Measurements from ENCODE around the gene EPHA4.
A peak's percentile ranks its signal among the peaks of the same experiment; 100 is the strongest.

The EPHA4 gene

GRCh38 chr2:221596192-221596591 is 24.1 kb upstream of the EPHA4 start:
- Histone ChIP-seq H3K9me3 (ENCODE audit: control extremely low read depth in 1 of 5, control insufficient read depth in 4 of 5, insufficient read depth in 2 of 5, low read depth in 1 of 5, low read length in 4 of 5) (no peaks in the 10 kb centered on the region), H3K27me3 (replicated peaks in 2 of 5; ENCODE audit: control insufficient read depth in 4 of 5, insufficient read depth in 5 of 5, low read length in 4 of 5) (no peaks in the 10 kb centered on the region), H3K4me1 (ENCODE audit: control extremely low read depth in 1 of 4, control insufficient read depth in 4 of 4, insufficient read depth in 4 of 4, low read length in 3 of 4) (no peaks in the 10 kb centered on the region), H3K4me3 (ENCODE audit: control insufficient read depth in 1 of 7, extremely low read depth in 1 of 7, insufficient read depth in 4 of 7, low read depth in 2 of 7, low read length in 6 of 7) (no peak overlapping the region), H3K27ac (ENCODE audit: insufficient read depth in 1 of 2, low read depth in 1 of 2, low read length in 2 of 2, poor library complexity in 1 of 2, severe bottlenecking in 2 of 2) (no peak overlapping the region), H3K36me3 (ENCODE audit: control insufficient read depth in 4 of 4, insufficient read depth in 4 of 4, low read length in 3 of 4) (no peaks in the 10 kb centered on the region)
- CTCF ChIA-PET = no interaction called here
- 100% methylated on average over 3 of the region's 3 CpGs for WGBS (ENCODE audit: insufficient coverage)
- no peak for DNase-seq
- POLR2A ChIA-PET = no interaction called here

GRCh38 chr2:221590861-221591365 is 18.8 kb upstream of the EPHA4 start:
- Histone ChIP-seq H3K27me3 (replicated peaks in 2 of 5; ENCODE audit: control insufficient read depth in 4 of 5, insufficient read depth in 5 of 5, low read length in 4 of 5) (peaks cover 0 to 4% (median 0%) of the 10 kb centered on the region in 5 experiments), H3K36me3 (ENCODE audit: control insufficient read depth in 4 of 4, insufficient read depth in 4 of 4, low read length in 3 of 4) (no peaks in the 10 kb centered on the region), H3K4me1 (ENCODE audit: control extremely low read depth in 1 of 4, control insufficient read depth in 4 of 4, insufficient read depth in 4 of 4, low read length in 3 of 4) (no peaks in the 10 kb centered on the region), H3K4me3 (ENCODE audit: control insufficient read depth in 1 of 7, extremely low read depth in 1 of 7, insufficient read depth in 4 of 7, low read depth in 2 of 7, low read length in 6 of 7) (no peak overlapping the region), H3K9me3 (ENCODE audit: control extremely low read depth in 1 of 5, control insufficient read depth in 4 of 5, insufficient read depth in 2 of 5, low read depth in 1 of 5, low read length in 4 of 5) (no peaks in the 10 kb centered on the region), H3K27ac (ENCODE audit: insufficient read depth in 1 of 2, low read depth in 1 of 2, low read length in 2 of 2, poor library complexity in 1 of 2, severe bottlenecking in 2 of 2) (no peak overlapping the region)
- no peak for DNase-seq
- whole genome bisulfite sequencing (ENCODE audit: insufficient coverage) = 100% methylated on average over 3 of the region's 4 CpGs
- ChIA-PET CTCF (no interaction called here), POLR2A (no interaction called here)

GRCh38 chr2:221589696-221590095 is 17.6 kb upstream of the EPHA4 start:
- H3K27ac ChIP-seq (ENCODE audit: insufficient read depth in 1 of 2, low read depth in 1 of 2, low read length in 2 of 2, poor library complexity in 1 of 2, severe bottlenecking in 2 of 2) = no peak overlapping the region
- 92% methylated on average over 4 of the region's 4 CpGs for WGBS (ENCODE audit: insufficient coverage)
- CTCF ChIA-PET = no interaction called here

GRCh38 chr2:221588306-221588985 is 16.3 kb upstream of the EPHA4 start:
- DNase-seq = no peak
- Histone ChIP-seq H3K36me3 (ENCODE audit: control insufficient read depth in 4 of 4, insufficient read depth in 4 of 4, low read length in 3 of 4) (no peaks in the 10 kb centered on the region), H3K27ac (ENCODE audit: insufficient read depth in 1 of 2, low read depth in 1 of 2, low read length in 2 of 2, poor library complexity in 1 of 2, severe bottlenecking in 2 of 2) (no peak overlapping the region), H3K9me3 (ENCODE audit: control extremely low read depth in 1 of 5, control insufficient read depth in 4 of 5, insufficient read depth in 2 of 5, low read depth in 1 of 5, low read length in 4 of 5) (no peaks in the 10 kb centered on the region), H3K4me3 (ENCODE audit: control insufficient read depth in 1 of 7, extremely low read depth in 1 of 7, insufficient read depth in 4 of 7, low read depth in 2 of 7, low read length in 6 of 7) (no peak overlapping the region), H3K27me3 (replicated peaks in 2 of 5; ENCODE audit: control insufficient read depth in 4 of 5, insufficient read depth in 5 of 5, low read length in 4 of 5) (peaks cover 0 to 9% (median 0%) of the 10 kb centered on the region in 5 experiments), H3K4me1 (ENCODE audit: control extremely low read depth in 1 of 4, control insufficient read depth in 4 of 4, insufficient read depth in 4 of 4, low read length in 3 of 4) (no peaks in the 10 kb centered on the region)
- POLR2A ChIA-PET = no interaction called here
- WGBS (ENCODE audit: insufficient coverage) = 92% methylated on average over 4 of the region's 10 CpGs
- CTCF ChIA-PET = no interaction called here

More at GRCh38 chr2:221589696-221590095, 17.6 kb upstream of the EPHA4 start:
- no peak for DNase-seq
- Histone ChIP-seq H3K4me1 (ENCODE audit: control extremely low read depth in 1 of 4, control insufficient read depth in 4 of 4, insufficient read depth in 4 of 4, low read length in 3 of 4) (no peaks in the 10 kb centered on the region), H3K27me3 (replicated peaks in 2 of 5; ENCODE audit: control insufficient read depth in 4 of 5, insufficient read depth in 5 of 5, low read length in 4 of 5) (peaks cover 0 to 7% (median 0%) of the 10 kb centered on the region in 5 experiments), H3K9me3 (ENCODE audit: control extremely low read depth in 1 of 5, control insufficient read depth in 4 of 5, insufficient read depth in 2 of 5, low read depth in 1 of 5, low read length in 4 of 5) (no peaks in the 10 kb centered on the region), H3K36me3 (ENCODE audit: control insufficient read depth in 4 of 4, insufficient read depth in 4 of 4, low read length in 3 of 4) (no peaks in the 10 kb centered on the region), H3K4me3 (ENCODE audit: control insufficient read depth in 1 of 7, extremely low read depth in 1 of 7, insufficient read depth in 4 of 7, low read depth in 2 of 7, low read length in 6 of 7) (no peak overlapping the region)
- POLR2A ChIA-PET = no interaction called here

- ChIA-PET CTCF (interaction anchor here (1.2 kb wide), 1 partner anchor 9 kb away, joined by 3 read pairs; no protein-coding TSS in a partner anchor), POLR2A (no interaction called here)
- H3K9me3 ChIP-seq (ENCODE audit: control extremely low read depth in 1 of 5, control insufficient read depth in 4 of 5, insufficient read depth in 2 of 5, low read depth in 1 of 5, low read length in 4 of 5) = no peaks in the 10 kb centered on the region
- WGBS (ENCODE audit: insufficient coverage) = no CpG with 5 or more reads among the region's 1 CpG
- no peak overlapping the region for H3K27ac ChIP-seq (ENCODE audit: insufficient read depth in 1 of 2, low read depth in 1 of 2, low read length in 2 of 2, poor library complexity in 1 of 2, severe bottlenecking in 2 of 2)
- no peak overlapping the region for H3K4me3 ChIP-seq (ENCODE audit: control insufficient read depth in 1 of 7, extremely low read depth in 1 of 7, insufficient read depth in 4 of 7, low read depth in 2 of 7, low read length in 6 of 7)
- no peaks in the 10 kb centered on the region for H3K4me1 ChIP-seq (ENCODE audit: control extremely low read depth in 1 of 4, control insufficient read depth in 4 of 4, insufficient read depth in 4 of 4, low read length in 3 of 4)
- no peaks in the 10 kb centered on the region for H3K36me3 ChIP-seq (ENCODE audit: control insufficient read depth in 4 of 4, insufficient read depth in 4 of 4, low read length in 3 of 4)
- peaks cover 2 to 25% (median 10%) of the 10 kb centered on the region in 5 experiments for H3K27me3 ChIP-seq (replicated peaks in 2 of 5; ENCODE audit: control insufficient read depth in 4 of 5, insufficient read depth in 5 of 5, low read length in 4 of 5)
- DNase-seq = no peak
Measured at GRCh38 chr2:221581986-221582385, 9.9 kb upstream of the EPHA4 start.

- peaks cover 21 to 78% (median 34%) of the 10 kb centered on the region in 5 experiments for H3K27me3 ChIP-seq (replicated peaks in 2 of 5; ENCODE audit: control insufficient read depth in 4 of 5, insufficient read depth in 5 of 5, low read length in 4 of 5)
- ChIA-PET CTCF (interaction anchor here (0.7 to 2.7 kb wide), 10 partner anchors 9 to 891 kb away, joined by 3 to 16 read pairs (median 3); no protein-coding TSS in a partner anchor), POLR2A (no interaction called here)
- peak overlapping the region in 5 of 7 experiments; percentile 69 to 82 (median 75) for H3K4me3 ChIP-seq (ENCODE audit: control insufficient read depth in 1 of 7, extremely low read depth in 1 of 7, insufficient read depth in 4 of 7, low read depth in 2 of 7, low read length in 6 of 7)
- WGBS (ENCODE audit: insufficient coverage) = 0% methylated on average over 5 of the region's 7 CpGs
- no peak for DNase-seq
- H3K4me1 ChIP-seq (ENCODE audit: control extremely low read depth in 1 of 4, control insufficient read depth in 4 of 4, insufficient read depth in 4 of 4, low read length in 3 of 4) = peaks cover 2 to 42% (median 34%) of the 10 kb centered on the region in 4 experiments
- no peak overlapping the region for H3K27ac ChIP-seq (ENCODE audit: insufficient read depth in 1 of 2, low read depth in 1 of 2, low read length in 2 of 2, poor library complexity in 1 of 2, severe bottlenecking in 2 of 2)
- no peaks in the 10 kb centered on the region for H3K36me3 ChIP-seq (ENCODE audit: control insufficient read depth in 4 of 4, insufficient read depth in 4 of 4, low read length in 3 of 4)
- no peaks in the 10 kb centered on the region for H3K9me3 ChIP-seq (ENCODE audit: control extremely low read depth in 1 of 5, control insufficient read depth in 4 of 5, insufficient read depth in 2 of 5, low read depth in 1 of 5, low read length in 4 of 5)
Measured at GRCh38 chr2:221574231-221574570, 2.1 kb upstream of the EPHA4 start.

GRCh38 chr2:221573430-221574230 is 1.5 kb upstream of the EPHA4 start:
- POLR2A ChIA-PET = no interaction called here

More at GRCh38 chr2:221573430-221574230, 1.5 kb upstream of the EPHA4 start:
- Histone ChIP-seq H3K4me1 (ENCODE audit: control extremely low read depth in 1 of 4, control insufficient read depth in 4 of 4, insufficient read depth in 4 of 4, low read length in 3 of 4) (peaks cover 2 to 42% (median 34%) of the 10 kb centered on the region in 4 experiments), H3K36me3 (ENCODE audit: control insufficient read depth in 4 of 4, insufficient read depth in 4 of 4, low read length in 3 of 4) (no peaks in the 10 kb centered on the region), H3K27ac (ENCODE audit: insufficient read depth in 1 of 2, low read depth in 1 of 2, low read length in 2 of 2, poor library complexity in 1 of 2, severe bottlenecking in 2 of 2) (no peak overlapping the region), H3K4me3 (ENCODE audit: control insufficient read depth in 1 of 7, extremely low read depth in 1 of 7, insufficient read depth in 4 of 7, low read depth in 2 of 7, low read length in 6 of 7) (peak overlapping the region; percentile 13 to 82 (median 74)), H3K9me3 (ENCODE audit: control extremely low read depth in 1 of 5, control insufficient read depth in 4 of 5, insufficient read depth in 2 of 5, low read depth in 1 of 5, low read length in 4 of 5) (no peaks in the 10 kb centered on the region), H3K27me3 (replicated peaks in 2 of 5; ENCODE audit: control insufficient read depth in 4 of 5, insufficient read depth in 5 of 5, low read length in 4 of 5) (peaks cover 16 to 84% (median 40%) of the 10 kb centered on the region in 5 experiments)
- WGBS (ENCODE audit: insufficient coverage) = 0% methylated on average over 61 of the region's 63 CpGs
- CTCF ChIA-PET = interaction anchor here (0.6 to 2.7 kb wide), 12 partner anchors 9 to 1840 kb away, joined by 3 to 16 read pairs (median 3); no protein-coding TSS in a partner anchor
- peak; percentile 63 to 75 (median 74) for DNase-seq

Data from common myeloid progenitor, CD34-positive (primary cell).